Measurements from ENCODE around the gene ZNF417. TPM values are rescaled to one million over a fixed set of nuclear protein-coding genes. Genes with fewer than 3 reads are reported as not detected.

The ZNF417 gene
- total RNA-seq, 4 donors from 2014 or later = 8.0 to 18.5 (median 10.8) TPM

- DNase-seq (ENCODE audit: low spot score in 2 of 2) = no peak
- Histone ChIP-seq H3K9me3 (peaks cover 30% of the 10 kb centered on the region), H3K27me3 (no peaks in the 10 kb centered on the region), H3K27ac (peak within 1 kb of the TSS; percentile 36), H3K4me3 (peak within 1 kb of the TSS; percentile 59), H3K4me1 (no peaks in the 10 kb centered on the region), H3K36me3 (peaks cover 20% of the 10 kb centered on the region)
- 5% methylated on average over 53 of the region's 54 CpGs for WGBS
- TF ChIP-seq POLR2A (IDR thresholded peaks at IDR 0.05) (no peak), POLR2AphosphoS5 (IDR thresholded peaks at IDR 0.05) (peak in 1 of 3 donors; percentile 42)
These were observed 18.7 kb upstream of the ZNF417 start, which contains the start of gene ZNF418 for GRCh38 chr19:57934820-57935665. Gene ZNF418, minus strand, starts transcription at chr19:57935402. Its CDS starts 1,580 bp downstream, at chr19:57933822.

GRCh38 chr19:57927587-57927986 lies 11.2 kb upstream of the ZNF417 start:
- H3K4me3 ChIP-seq = no peak overlapping the region
- no peak overlapping the region for H3K27ac ChIP-seq
- DNase-seq (ENCODE audit: low spot score in 2 of 2) = no peak
- H3K27me3 ChIP-seq = no peaks in the 10 kb centered on the region
- no peaks in the 10 kb centered on the region for H3K4me1 ChIP-seq
- H3K36me3 ChIP-seq = peaks cover 51% of the 10 kb centered on the region
- H3K9me3 ChIP-seq = peaks cover 50% of the 10 kb centered on the region
- WGBS = 98% methylated on average over 4 of the region's 4 CpGs
- no peak for TF ChIP-seq EP300 (IDR thresholded peaks at IDR 0.05)
- TF ChIP-seq POLR2AphosphoS5 (IDR thresholded peaks at IDR 0.05) = no peak
- TF ChIP-seq CTCF (IDR thresholded peaks at IDR 0.05) = no peak
- no peak for TF ChIP-seq POLR2A (IDR thresholded peaks at IDR 0.05)

GRCh38 chr19:57914531-57914930 lies 1.9 kb downstream of the ZNF417 start:
- TF ChIP-seq EP300 (IDR thresholded peaks at IDR 0.05) = no peak
- TF ChIP-seq POLR2A (IDR thresholded peaks at IDR 0.05) = no peak
- TF ChIP-seq CTCF (IDR thresholded peaks at IDR 0.05) = no peak
- TF ChIP-seq POLR2AphosphoS5 (IDR thresholded peaks at IDR 0.05) = no peak
- H3K36me3 ChIP-seq = peaks cover 31% of the 10 kb centered on the region
- no peaks in the 10 kb centered on the region for H3K27me3 ChIP-seq
- 91% methylated on average over 3 of the region's 3 CpGs for WGBS
- peaks cover 10% of the 10 kb centered on the region for H3K4me1 ChIP-seq
- no peak for DNase-seq (ENCODE audit: low spot score in 2 of 2)
- H3K9me3 ChIP-seq = peaks cover 5% of the 10 kb centered on the region
- no peak overlapping the region for H3K27ac ChIP-seq
- H3K4me3 ChIP-seq = no peak overlapping the region

DNA sequence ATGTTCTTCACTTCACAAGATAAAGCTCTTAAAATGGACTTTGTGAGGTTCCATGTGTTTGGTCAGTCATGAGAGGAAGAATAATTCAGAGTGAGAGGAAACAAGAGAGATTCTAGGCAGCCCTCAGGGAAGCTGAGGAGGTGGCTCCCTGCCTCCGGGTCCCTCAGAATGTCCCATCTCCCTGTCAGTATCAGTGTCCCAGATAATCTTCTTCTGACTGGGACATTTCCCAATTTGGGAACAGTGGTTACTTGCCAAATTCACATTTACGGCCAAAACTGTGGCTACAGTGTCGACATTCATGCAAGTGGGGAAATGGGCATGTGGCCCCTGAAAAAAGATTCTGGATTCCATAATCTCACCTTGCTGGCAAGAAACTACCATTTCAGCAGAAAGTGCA lies 9.0 kb downstream of the ZNF417 start:
- Histone ChIP-seq H3K36me3 (peaks cover 51% of the 10 kb centered on the region), H3K4me1 (no peaks in the 10 kb centered on the region), H3K9me3 (peaks cover 10% of the 10 kb centered on the region), H3K27me3 (no peaks in the 10 kb centered on the region), H3K27ac (no peak overlapping the region), H3K4me3 (no peak overlapping the region)
- TF ChIP-seq POLR2AphosphoS5 (IDR thresholded peaks at IDR 0.05) (no peak), CTCF (IDR thresholded peaks at IDR 0.05) (no peak), POLR2A (IDR thresholded peaks at IDR 0.05) (no peak), EP300 (IDR thresholded peaks at IDR 0.05) (no peak)
- 94% methylated on average over 3 of the region's 3 CpGs for WGBS
- no peak for DNase-seq (ENCODE audit: low spot score in 2 of 2)

DNA sequence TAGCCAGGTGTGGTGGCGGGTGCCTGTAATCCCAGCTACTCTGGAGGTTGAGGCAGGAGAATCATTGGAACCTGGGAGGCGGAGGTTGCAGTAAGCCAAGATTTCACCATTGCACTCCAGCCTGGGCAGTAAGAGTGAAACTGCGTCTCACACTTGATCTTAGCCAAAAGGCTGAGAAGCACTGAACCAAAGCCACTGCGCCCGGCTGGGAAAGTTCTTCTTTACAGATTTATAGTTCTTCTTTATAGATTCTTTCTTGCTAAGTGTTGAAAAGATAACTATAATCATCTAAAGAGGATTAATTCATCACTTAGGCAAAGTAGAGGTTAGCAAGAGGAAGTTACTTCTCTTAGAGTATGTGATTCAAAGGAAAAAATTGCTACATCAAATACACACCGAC lies 11.1 kb downstream of the ZNF417 start:
- H3K27ac ChIP-seq = no peak overlapping the region
- no peak for DNase-seq (ENCODE audit: low spot score in 2 of 2)
- WGBS = 96% methylated on average over 6 of the region's 6 CpGs
- peaks cover 30% of the 10 kb centered on the region for H3K36me3 ChIP-seq
- no peaks in the 10 kb centered on the region for H3K27me3 ChIP-seq
- H3K9me3 ChIP-seq = peaks cover 7% of the 10 kb centered on the region
- TF ChIP-seq CTCF (IDR thresholded peaks at IDR 0.05) (no peak), POLR2A (IDR thresholded peaks at IDR 0.05) (no peak), EP300 (IDR thresholded peaks at IDR 0.05) (no peak), POLR2AphosphoS5 (IDR thresholded peaks at IDR 0.05) (no peak)
- no peak overlapping the region for H3K4me3 ChIP-seq
- H3K4me1 ChIP-seq = no peaks in the 10 kb centered on the region

Data from suprapubic skin (tissue), 4 donors.